Hippocampal formation (tissue), 2 donors: ENCODE data around the gene TRAF3.
A peak's percentile ranks its signal among the peaks of the same experiment; 100 is the strongest.
"Not testable (repeated sequence)": the region's sequence is repeated elsewhere in the genome, so short reads cannot be mapped to it uniquely, and the experiment has no call there.

Source experiments
- DNase-seq, 2 donors: peaks; one replicate each; lab custom pipeline; 2025; lab: John Stamatoyannopoulos, UW

TRAF3 gene

GRCh38 chr14:102752239-102752847 lies 24.9 kb upstream of the TRAF3 start:
- DNase-seq: no peak

GRCh38 chr14:102754370-102755262 lies 22.6 kb upstream of the TRAF3 start:
- DNase-seq: no peak

- no peak for DNase-seq
Measured at GRCh38 chr14:102757646-102758045, 19.6 kb upstream of the TRAF3 start.

- no peak for DNase-seq
Measured at GRCh38 chr14:102758087-102758486, 19.2 kb upstream of the TRAF3 start.

GRCh38 chr14:102759456-102760187 lies 17.6 kb upstream of the TRAF3 start:
- DNase-seq: no peak

- no peak for DNase-seq
Measured at GRCh38 chr14:102760496-102761193, 16.6 kb upstream of the TRAF3 start.

GRCh38 chr14:102761206-102761605 lies 16.0 kb upstream of the TRAF3 start:
- DNase-seq: no peak

- no peak for DNase-seq
Measured at GRCh38 chr14:102764220-102764671, 13.0 kb upstream of the TRAF3 start.

GRCh38 chr14:102765770-102766169 lies 11.5 kb upstream of the TRAF3 start:
- not testable (repeated sequence) for DNase-seq

GRCh38 chr14:102768223-102769048 lies 8.8 kb upstream of the TRAF3 start:
- no peak for DNase-seq

GRCh38 chr14:102769049-102769327 lies 8.3 kb upstream of the TRAF3 start:
- DNase-seq: no peak

GRCh38 chr14:102770147-102771123 lies 6.8 kb upstream of the TRAF3 start:
- no peak for DNase-seq

- DNase-seq: no peak
Measured at GRCh38 chr14:102771144-102771543, 6.1 kb upstream of the TRAF3 start.

- DNase-seq: no peak
Measured at GRCh38 chr14:102772781-102773570, 4.3 kb upstream of the TRAF3 start.

- DNase-seq: peak; percentile 43 to 74
Measured at GRCh38 chr14:102774391-102775153, 2.7 kb upstream of the TRAF3 start.

GRCh38 chr14:102775855-102776760 lies 1.1 kb upstream of the TRAF3 start:
- DNase-seq: no peak

GRCh38 chr14:102777711-102778337 lies 575 bp downstream of the TRAF3 start:
- no peak for DNase-seq
